T47D (cell line): Measurements from ENCODE around the gene SCGB1A1.

Experiments used
- DNase-seq, 2 experiments: peaks; one replicate each; pipeline versions ENCODE4 v3.0.0 to v3.0.0-alpha.2; 2011 to 2012; ENCODE audit warnings: low read depth in 1 of 2, low spot score in 1 of 2
- JUND ChIP-seq: IDR thresholded peaks from 2 replicates; pipeline ENCODE4 v1.6.1; 2012; ENCODE audit warnings: low read depth
- in situ Hi-C: cut with HindIII; loops from 2 replicates; pipeline ENCODE4 v1.10.0; 2016; ENCODE audit warnings: low sequenced_read_pairs, low pct_unique_long_range_greater_than_20kb

The SCGB1A1 gene

GRCh38 chr11:62401356-62401755 is 17.5 kb upstream of the SCGB1A1 start:
- DNase-seq = no peak
- in situ Hi-C loops = no loop called here
- TF ChIP-seq JUND = no peak

GRCh38 chr11:62401811-62402210 is 17.0 kb upstream of the SCGB1A1 start:
- DNase-seq = no peak
- no peak for TF ChIP-seq JUND
- in situ Hi-C loops = no loop called here

DNA sequence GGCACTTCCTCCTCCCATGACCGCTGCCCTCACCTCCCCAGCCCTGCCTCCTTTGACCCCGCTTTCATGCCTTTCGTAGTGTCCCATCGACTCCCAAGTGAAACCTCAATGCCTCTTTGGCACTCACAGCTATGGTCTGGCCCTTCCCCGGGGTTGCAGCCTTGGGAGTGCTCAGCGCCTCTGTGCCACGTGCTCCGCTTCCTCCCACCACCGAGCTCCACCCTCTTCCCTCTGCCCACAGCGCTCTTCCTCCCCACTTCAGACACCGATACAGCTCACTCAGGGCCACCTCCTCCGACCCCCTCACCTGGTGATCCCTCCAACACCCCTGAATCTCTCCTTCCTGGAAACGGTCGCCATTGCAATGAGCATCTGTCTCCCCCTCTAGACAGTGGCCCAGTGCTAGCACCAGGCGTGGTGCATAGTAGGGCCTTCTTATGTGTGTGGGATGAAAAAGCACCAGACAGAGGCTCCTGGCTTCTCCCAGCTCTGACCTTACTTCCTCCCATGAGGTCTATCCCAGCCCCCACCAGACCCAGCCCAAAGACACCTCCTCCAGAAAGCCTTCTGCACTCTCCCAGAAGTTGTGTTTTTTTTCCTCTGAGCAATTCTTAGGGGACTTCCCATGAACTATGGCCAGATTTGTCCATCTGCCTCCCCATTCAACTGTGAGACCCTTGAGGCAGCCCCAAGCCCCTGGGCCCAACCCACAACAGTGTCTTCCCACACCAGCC is 16.4 kb upstream of the SCGB1A1 start:
- no peak for DNase-seq
- no peak for TF ChIP-seq JUND
- in situ Hi-C loops = no loop called here

DNA sequence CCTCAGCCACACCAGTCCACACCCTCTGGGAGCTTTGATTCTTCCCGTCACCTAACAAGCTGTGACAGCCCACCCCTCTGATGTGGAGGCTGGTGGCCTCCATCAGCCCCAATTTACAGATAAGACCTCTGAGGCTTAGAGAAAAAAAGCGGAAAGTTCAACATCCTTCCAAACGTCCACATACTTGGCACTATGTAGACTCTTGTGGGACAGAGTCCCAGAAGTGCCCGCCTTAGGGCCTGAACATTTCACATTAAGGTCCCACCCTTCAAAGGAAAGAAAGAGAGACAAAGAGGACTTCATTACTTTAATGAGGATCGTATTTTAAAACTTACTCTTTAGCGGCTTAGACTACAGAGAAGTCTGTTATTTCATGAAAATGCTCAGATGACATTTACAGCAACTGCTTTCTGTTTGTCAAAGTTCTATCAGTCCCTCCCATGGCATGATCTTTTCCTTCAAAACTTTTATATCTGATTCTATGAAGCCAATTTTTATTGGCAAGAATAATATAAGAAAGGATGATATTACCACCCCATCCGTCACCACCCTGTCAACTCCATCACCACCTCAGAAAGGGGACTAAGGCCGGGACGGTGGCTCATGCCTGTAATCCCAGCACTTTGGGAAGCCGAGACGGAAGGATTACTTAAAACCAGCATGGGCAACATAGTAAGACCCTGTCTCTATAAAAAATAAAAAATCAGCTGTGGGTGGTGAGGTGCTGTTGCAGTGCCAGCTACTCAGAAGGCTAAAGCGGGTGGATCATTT is 15.7 kb upstream of the SCGB1A1 start:
- no peak for TF ChIP-seq JUND
- DNase-seq = no peak
- in situ Hi-C loops = no loop called here

- in situ Hi-C loops = no loop called here
- no peak for TF ChIP-seq JUND
- no peak for DNase-seq
Observed at GRCh38 chr11:62404435-62404834, 14.4 kb upstream of the SCGB1A1 start.

DNA sequence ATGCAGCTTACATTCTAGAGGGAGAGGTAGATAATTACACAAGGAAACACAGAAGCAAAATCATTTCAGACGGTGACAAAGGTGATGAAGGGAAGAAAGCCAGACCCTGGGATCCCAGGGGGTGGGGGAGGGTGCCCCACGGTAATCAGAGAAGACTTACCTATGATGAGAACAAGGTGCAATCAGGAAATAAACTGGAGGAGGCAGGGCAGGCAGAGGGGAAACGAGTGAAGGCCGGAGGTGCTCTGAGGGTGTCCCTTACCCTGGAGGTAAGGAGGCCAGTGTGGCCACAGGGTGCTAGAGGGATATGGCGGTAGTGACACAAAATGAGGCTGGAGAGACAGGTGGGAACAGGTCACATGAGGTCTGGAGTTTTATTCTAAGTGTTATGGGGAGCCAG is 13.9 kb upstream of the SCGB1A1 start:
- in situ Hi-C loops = no loop called here

GRCh38 chr11:62406034-62406433 is 12.8 kb upstream of the SCGB1A1 start:
- DNase-seq = no peak
- in situ Hi-C loops = no loop called here
- no peak for TF ChIP-seq JUND

More for the DNA sequence above, 13.9 kb upstream of the SCGB1A1 start:
- no peak for TF ChIP-seq JUND
- no peak for DNase-seq

DNA sequence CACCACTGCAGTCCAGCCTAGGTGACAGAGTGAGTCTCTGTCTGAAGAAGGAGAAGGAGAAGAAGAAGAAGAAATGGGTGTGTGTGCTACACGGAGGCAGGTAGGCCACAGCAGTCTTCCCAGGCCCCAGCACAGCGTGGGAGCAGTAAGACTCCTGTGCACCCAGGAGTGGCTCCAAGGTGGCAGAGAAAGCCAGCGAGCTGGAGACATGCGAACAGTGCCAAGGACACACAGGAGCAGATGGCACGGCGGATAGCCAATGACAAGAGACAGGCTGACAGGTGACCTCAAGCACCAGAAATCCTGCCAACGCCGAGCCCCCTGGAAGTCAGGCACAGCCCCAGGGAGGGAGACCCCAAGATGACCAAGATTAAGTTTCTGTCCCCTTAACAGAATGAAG is 9.0 kb upstream of the SCGB1A1 start:
- no peak for TF ChIP-seq JUND
- no peak for DNase-seq
- in situ Hi-C loops = no loop called here

DNA sequence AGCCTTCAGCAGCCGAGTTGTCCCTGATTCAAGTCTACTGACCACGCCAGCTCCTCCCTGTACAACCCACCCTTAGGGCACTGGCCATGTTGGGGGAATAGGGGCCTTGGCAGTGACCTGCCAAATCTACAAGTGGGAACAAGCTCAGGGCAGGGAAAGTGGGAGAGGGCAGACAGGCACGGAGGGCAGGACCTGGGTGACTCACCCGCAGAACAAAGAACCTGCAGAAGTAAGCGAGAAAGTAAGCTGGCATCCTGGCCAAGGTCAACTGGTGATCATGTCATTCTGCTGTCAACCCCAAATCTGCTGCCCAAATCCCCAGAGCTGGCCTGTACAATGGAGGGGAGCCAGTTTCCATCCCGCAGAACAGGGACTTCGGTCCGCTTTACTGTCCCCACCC is 7.9 kb upstream of the SCGB1A1 start:
- no peak for TF ChIP-seq JUND
- no peak for DNase-seq
- in situ Hi-C loops = no loop called here

- DNase-seq = no peak
- in situ Hi-C loops = no loop called here
- no peak for TF ChIP-seq JUND
Observed at GRCh38 chr11:62411524-62411923, 7.3 kb upstream of the SCGB1A1 start.

- no peak for DNase-seq
- in situ Hi-C loops = no loop called here
Observed at GRCh38 chr11:62413060-62413696, 5.7 kb upstream of the SCGB1A1 start.

GRCh38 chr11:62416596-62416995 is 2.2 kb upstream of the SCGB1A1 start:
- in situ Hi-C loops = no loop called here
- no peak for TF ChIP-seq JUND
- DNase-seq = peak in 1 of 2 experiments; percentile 65

More at GRCh38 chr11:62413060-62413696, 5.7 kb upstream of the SCGB1A1 start:
- TF ChIP-seq JUND = no peak

- DNase-seq = no peak
- no peak for TF ChIP-seq JUND
- in situ Hi-C loops = no loop called here
Observed at GRCh38 chr11:62418136-62418535, 697 bp upstream of the SCGB1A1 start.
